ENCODE results near the gene ROR1.

GRCh38 chr1:64122588-64122987, 348.8 kb downstream of the ROR1 start:
- TF ChIP-seq CTCF (IDR thresholded peaks at IDR 0.05): no peak
- no peak for TF ChIP-seq EZH2phosphoT487 (IDR thresholded peaks at IDR 0.05)

Data from neural progenitor cell (in vitro differentiated cells).